ENCODE measurements around the gene PNPLA7. TPM values are rescaled to one million over a fixed set of nuclear protein-coding genes. Genes with fewer than 3 reads are reported as not detected.

Gene PNPLA7
- total and polyA plus RNA-seq, 2 donors (not counting 1 experiment from before 2014, with no cell fraction given): 18.7 to 29.9 TPM

DNA sequence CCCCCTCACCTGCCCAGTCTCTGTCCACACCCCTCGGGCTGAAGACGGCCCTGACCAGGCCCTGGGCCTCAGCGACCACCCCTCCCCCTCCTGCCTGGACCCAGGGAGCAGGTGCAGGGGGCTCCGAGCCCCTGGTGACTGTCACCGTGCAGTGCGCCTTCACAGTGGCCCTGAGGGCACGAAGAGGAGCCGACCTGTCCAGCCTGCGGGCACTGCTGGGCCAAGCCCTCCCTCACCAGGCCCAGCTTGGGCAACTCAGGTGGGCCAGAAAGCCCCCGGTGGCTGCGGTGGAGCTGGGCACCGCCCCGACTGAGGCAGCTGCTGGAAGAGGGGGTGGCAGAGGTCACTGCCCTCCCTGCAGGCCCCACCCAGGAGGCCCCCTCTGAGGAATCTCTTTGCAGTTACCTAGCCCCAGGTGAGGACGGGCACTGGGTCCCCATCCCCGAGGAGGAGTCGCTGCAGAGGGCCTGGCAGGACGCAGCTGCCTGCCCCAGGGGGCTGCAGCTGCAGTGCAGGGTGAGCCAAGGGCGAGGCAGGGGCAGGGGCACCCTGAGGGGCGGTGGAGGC, 116.8 kb downstream of the PNPLA7 start:
- Histone ChIP-seq H3K79me2 (ENCODE audit: control insufficient read depth, insufficient read depth, low read length) (no peaks in the 10 kb centered on the region), H3K27ac (ENCODE audit: low read length in 2 of 2) (no peak overlapping the region), H3K9ac (ENCODE audit: low read length) (no peak overlapping the region), H3K4me2 (replicated peaks; ENCODE audit: low read depth, low read length, poor library complexity, severe bottlenecking) (no peak overlapping the region), H3K4me3 (ENCODE audit: control extremely low read depth in 1 of 5, extremely low read depth in 1 of 5, insufficient read depth in 1 of 5, low read depth in 2 of 5, low read length in 4 of 5) (no peak overlapping the region), H3K36me3 (replicated peaks in 1 of 2; ENCODE audit: control extremely low read depth in 1 of 2, control insufficient read depth in 1 of 2, extremely low read depth in 1 of 2, insufficient read depth in 2 of 2, low read length in 1 of 2) (no peaks in the 10 kb centered on the region), H2AFZ (ENCODE audit: insufficient read depth, low read depth, low read length, poor library complexity, severe bottlenecking) (no peak overlapping the region), H3K9me3 (ENCODE audit: control extremely low read depth in 1 of 3, control insufficient read depth in 2 of 3, insufficient read depth in 1 of 3, low read length in 2 of 3) (peaks cover 0 to 13% (median 0%) of the 10 kb centered on the region in 3 donors), H3K4me1 (ENCODE audit: control insufficient read depth in 2 of 2, insufficient read depth in 2 of 2, low read length in 2 of 2) (peaks cover 24 to 26% of the 10 kb centered on the region in 2 donors), H4K20me1 (ENCODE audit: control insufficient read depth, insufficient read depth, low read length, poor library complexity, severe bottlenecking) (no peaks in the 10 kb centered on the region), H3K27me3 (replicated peaks in 1 of 4; ENCODE audit: control extremely low read depth in 1 of 4, control insufficient read depth in 3 of 4, insufficient read depth in 4 of 4, low read length in 3 of 4) (peaks cover 0 to 35% (median 8%) of the 10 kb centered on the region in 4 experiments)
- Mint-ChIP-seq H3K27me3 (no peaks in the 10 kb centered on the region), H3K9me3 (ENCODE audit: insufficient read depth) (no peaks in the 10 kb centered on the region), H3K27ac (no peak overlapping the region), H3K4me3 (no peak overlapping the region), H3K4me1 (peaks cover 10% of the 10 kb centered on the region)
- ChIA-PET POLR2A (interaction anchor here (0.7 kb wide), 1 partner anchor 63 kb away, joined by 3 read pairs; no protein-coding TSS in a partner anchor), CTCF (no interaction called here)
- TF ChIP-seq, protein P1, sequence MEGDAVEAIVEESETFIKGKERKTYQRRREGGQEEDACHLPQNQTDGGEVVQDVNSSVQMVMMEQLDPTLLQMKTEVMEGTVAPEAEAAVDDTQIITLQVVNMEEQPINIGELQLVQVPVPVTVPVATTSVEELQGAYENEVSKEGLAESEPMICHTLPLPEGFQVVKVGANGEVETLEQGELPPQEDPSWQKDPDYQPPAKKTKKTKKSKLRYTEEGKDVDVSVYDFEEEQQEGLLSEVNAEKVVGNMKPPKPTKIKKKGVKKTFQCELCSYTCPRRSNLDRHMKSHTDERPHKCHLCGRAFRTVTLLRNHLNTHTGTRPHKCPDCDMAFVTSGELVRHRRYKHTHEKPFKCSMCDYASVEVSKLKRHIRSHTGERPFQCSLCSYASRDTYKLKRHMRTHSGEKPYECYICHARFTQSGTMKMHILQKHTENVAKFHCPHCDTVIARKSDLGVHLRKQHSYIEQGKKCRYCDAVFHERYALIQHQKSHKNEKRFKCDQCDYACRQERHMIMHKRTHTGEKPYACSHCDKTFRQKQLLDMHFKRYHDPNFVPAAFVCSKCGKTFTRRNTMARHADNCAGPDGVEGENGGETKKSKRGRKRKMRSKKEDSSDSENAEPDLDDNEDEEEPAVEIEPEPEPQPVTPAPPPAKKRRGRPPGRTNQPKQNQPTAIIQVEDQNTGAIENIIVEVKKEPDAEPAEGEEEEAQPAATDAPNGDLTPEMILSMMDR (IDR thresholded peaks at IDR 0.05): no peak
- no peak for TF ChIP-seq EZH2 (IDR thresholded peaks at IDR 0.05; ENCODE audit: borderline replicate concordance, insufficient read depth, low read depth, low read length, poor library complexity, severe bottlenecking)
- no peak for ATAC-seq (ENCODE audit: low read depth)
- WGBS (ENCODE audit: insufficient coverage): 67% methylated on average over 18 of the region's 19 CpGs
- DNase-seq: no peak
- intact Hi-C loops (cut with micrococcal nuclease): no loop called here

DNA sequence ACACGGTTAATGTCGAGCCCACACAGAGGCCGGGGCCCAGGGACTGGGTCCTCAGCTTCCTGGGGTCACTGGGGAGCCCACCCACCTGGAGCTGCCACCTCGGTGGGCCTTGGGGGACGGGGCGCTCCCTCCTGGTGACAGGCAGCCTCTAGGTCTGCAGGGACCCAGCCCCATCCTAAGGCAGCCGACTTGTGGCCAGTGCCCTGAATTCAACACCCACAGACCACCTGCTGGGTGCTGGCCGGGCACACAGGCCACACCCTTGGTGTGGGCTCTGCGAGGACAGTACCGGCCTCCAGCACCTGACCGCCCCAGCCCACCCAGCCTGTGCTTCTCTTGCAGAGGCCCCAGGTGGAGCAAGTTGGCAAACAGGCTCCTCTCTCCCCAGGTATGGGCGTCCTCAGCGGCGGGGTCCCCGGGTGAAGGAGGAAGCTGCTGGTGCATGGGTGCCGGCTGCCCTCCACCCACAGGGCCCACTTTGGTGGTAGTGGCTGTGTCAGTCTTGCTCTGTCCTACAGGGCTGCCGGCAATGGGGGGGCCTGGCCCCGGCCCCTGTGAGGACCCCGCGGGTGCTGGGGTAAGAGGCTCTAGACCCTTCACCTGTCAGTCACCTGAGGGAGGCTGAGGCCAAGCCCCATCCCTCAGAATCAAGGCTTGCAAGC, 117.4 kb downstream of the PNPLA7 start:
- no peaks in the 10 kb centered on the region for H3K27me3 Mint-ChIP-seq
- ChIA-PET POLR2A (interaction anchor here (0.7 kb wide), 1 partner anchor 63 kb away, joined by 3 read pairs; no protein-coding TSS in a partner anchor), CTCF (interaction anchor here (0.9 kb wide), 1 partner anchor 11 kb away, joined by 3 read pairs; no protein-coding TSS in a partner anchor)
- no peak overlapping the region for H3K27ac Mint-ChIP-seq
- peaks cover 24 to 26% of the 10 kb centered on the region in 2 donors for H3K4me1 ChIP-seq (ENCODE audit: control insufficient read depth in 2 of 2, insufficient read depth in 2 of 2, low read length in 2 of 2)
- H3K4me1 Mint-ChIP-seq: peaks cover 10% of the 10 kb centered on the region
- no peak overlapping the region for H2AFZ ChIP-seq (ENCODE audit: insufficient read depth, low read depth, low read length, poor library complexity, severe bottlenecking)
- H3K36me3 ChIP-seq (replicated peaks in 1 of 2; ENCODE audit: control extremely low read depth in 1 of 2, control insufficient read depth in 1 of 2, extremely low read depth in 1 of 2, insufficient read depth in 2 of 2, low read length in 1 of 2): no peaks in the 10 kb centered on the region
- H3K27ac ChIP-seq (ENCODE audit: low read length in 2 of 2): no peak overlapping the region
- no peaks in the 10 kb centered on the region for H4K20me1 ChIP-seq (ENCODE audit: control insufficient read depth, insufficient read depth, low read length, poor library complexity, severe bottlenecking)
- TF ChIP-seq, protein P1 (IDR thresholded peaks at IDR 0.05): no peak
- no peak for TF ChIP-seq EZH2 (IDR thresholded peaks at IDR 0.05; ENCODE audit: borderline replicate concordance, insufficient read depth, low read depth, low read length, poor library complexity, severe bottlenecking)
- no peak overlapping the region for H3K4me3 Mint-ChIP-seq
- H3K4me2 ChIP-seq (replicated peaks; ENCODE audit: low read depth, low read length, poor library complexity, severe bottlenecking): no peak overlapping the region
- DNase-seq (no peak), ATAC-seq (ENCODE audit: low read depth) (no peak)
- H3K4me3 ChIP-seq (ENCODE audit: control extremely low read depth in 1 of 5, extremely low read depth in 1 of 5, insufficient read depth in 1 of 5, low read depth in 2 of 5, low read length in 4 of 5): no peak overlapping the region
- peaks cover 0 to 13% (median 0%) of the 10 kb centered on the region in 3 donors for H3K9me3 ChIP-seq (ENCODE audit: control extremely low read depth in 1 of 3, control insufficient read depth in 2 of 3, insufficient read depth in 1 of 3, low read length in 2 of 3)
- intact Hi-C loops (cut with micrococcal nuclease): no loop called here
- peaks cover 0 to 35% (median 8%) of the 10 kb centered on the region in 4 experiments for H3K27me3 ChIP-seq (replicated peaks in 1 of 4; ENCODE audit: control extremely low read depth in 1 of 4, control insufficient read depth in 3 of 4, insufficient read depth in 4 of 4, low read length in 3 of 4)
- no peaks in the 10 kb centered on the region for H3K79me2 ChIP-seq (ENCODE audit: control insufficient read depth, insufficient read depth, low read length)
- H3K9ac ChIP-seq (ENCODE audit: low read length): no peak overlapping the region
- H3K9me3 Mint-ChIP-seq (ENCODE audit: insufficient read depth): no peaks in the 10 kb centered on the region
- WGBS (ENCODE audit: insufficient coverage): 84% methylated on average over 17 of the region's 20 CpGs

Data from B cell (primary cell).